ENCODE measurements around the gene ZNF516. TPM values are rescaled to one million over a fixed set of nuclear protein-coding genes. Genes with fewer than 3 reads are reported as not detected.

Gene ZNF516
- total and polyA plus RNA-seq, 2 of the 4 experiments (the other 2 are of a cell fraction), result 7.9 to 16.9 TPM

DNA sequence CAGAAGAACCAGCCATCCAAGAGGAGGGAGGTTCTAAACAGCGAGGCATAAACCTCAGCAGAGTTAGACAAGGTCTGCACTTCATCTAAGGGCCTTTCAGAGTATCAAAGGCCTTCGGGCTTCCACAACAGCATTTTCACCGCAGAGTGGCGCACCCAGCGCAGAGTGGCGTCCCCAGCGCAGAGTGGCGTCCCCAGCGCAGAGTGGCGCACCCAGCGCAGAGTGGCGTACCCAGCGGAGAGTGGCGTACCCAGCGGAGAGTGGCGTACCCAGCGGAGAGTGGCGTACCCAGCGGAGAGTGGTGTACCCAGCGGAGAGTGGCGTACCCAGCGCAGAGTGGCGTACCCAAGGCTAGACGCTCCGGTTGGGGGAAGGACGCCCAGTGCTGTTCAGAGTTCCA, 137.9 kb downstream of the ZNF516 start:
- Histone ChIP-seq H3K4ac (ENCODE audit: low read depth, low read length) (no peak overlapping the region), H3K18ac (ENCODE audit: low read depth, low read length) (no peak overlapping the region), H3K23ac (ENCODE audit: low read depth, low read length) (no peak overlapping the region), H2BK15ac (ENCODE audit: low read depth, low read length) (no peak overlapping the region), H2BK20ac (ENCODE audit: low read depth, low read length) (no peak overlapping the region; the same call in 1 of the 2 replicates), H3K27ac (ENCODE audit: insufficient read depth, low read length) (no peak overlapping the region), H3K4me3 (ENCODE audit: insufficient read depth, low read depth, low read length) (no peak overlapping the region), H3K56ac (ENCODE audit: extremely low read depth, insufficient read depth, low read length) (no peak overlapping the region), H2BK120ac (ENCODE audit: low read depth, low read length) (no peak overlapping the region), H4K20me1 (ENCODE audit: insufficient read depth, low read length) (peaks cover 3% of the 10 kb centered on the region; the same call in 1 of the 2 replicates), H2BK5ac (ENCODE audit: low read depth, low read length, poor library complexity, severe bottlenecking) (no peak overlapping the region), H4K8ac (ENCODE audit: low read depth in 2 of 2, low read length in 2 of 2) (no peak overlapping the region), H3K9ac (ENCODE audit: low read depth, low read length) (no peak overlapping the region), H3K14ac (replicated peaks; ENCODE audit: low read depth, low read length) (no peak overlapping the region), H4K91ac (ENCODE audit: insufficient read depth, low read depth, low read length) (no peak overlapping the region), H3K36me3 (ENCODE audit: control insufficient read depth, insufficient read depth, low read length) (peaks cover 38% of the 10 kb centered on the region; the same call in 1 of the 2 replicates), H4K5ac (ENCODE audit: low read depth, low read length) (no peak overlapping the region), H2AK5ac (ENCODE audit: low read depth, low read length) (no peak overlapping the region), H3K4me1 (ENCODE audit: control insufficient read depth, insufficient read depth, low read length) (peaks cover 2% of the 10 kb centered on the region; the same call in 1 of the 2 replicates), H3K27me3 (ENCODE audit: control insufficient read depth, insufficient read depth, low read length) (no peaks in the 10 kb centered on the region), H2AFZ (replicated peaks; ENCODE audit: low read length, poor library complexity) (no peak overlapping the region), H3K9me1 (ENCODE audit: insufficient read depth, low read length) (peaks cover 11% of the 10 kb centered on the region; the same call in 1 of the 2 replicates), H2AK9ac (replicated peaks; ENCODE audit: low read depth, low read length, poor library complexity) (no peak overlapping the region), H3K9me3 (ENCODE audit: control insufficient read depth, insufficient read depth, low read length) (0 out of 2 replicates have a peak, but pooled peaks cover 4% of the 10 kb centered on the region), H3K4me2 (ENCODE audit: low read depth, low read length) (no peak overlapping the region), H3K79me1 (ENCODE audit: low read depth in 1 of 2, low read length in 2 of 2) (peaks cover 7 to 22% of the 10 kb centered on the region in 2 experiments)
- in situ Hi-C loops (cut with MboI; ENCODE audit: low sequenced_read_pairs), result loop anchor here (10.0 to 25.0 kb wide), 3 partner anchors 870 to 1712 kb away; partner anchors contain the start of genes PTGR3 and TSHZ1
- ChIA-PET POLR2A (ENCODE audit: unreplicated experiment) (no interaction called here), CTCF (no interaction called here)
- dilution Hi-C loops (cut with HindIII; ENCODE audit: low sequenced_read_pairs, unreplicated experiment), result no loop called here
- 100% methylated on average over 9 of the region's 26 CpGs; no CpG with 5 or more reads in 1 of the 2 experiments for WGBS, 2 experiments (ENCODE audit: extremely low coverage in 2 of 2, insufficient read length in 1 of 2)
- ATAC-seq (ENCODE audit: low read depth) (no peak), DNase-seq (no peak)
- BruUV-seq (replicated peaks), result no TSS peak
- intact Hi-C loops (cut with micrococcal nuclease), result no loop called here
- no peak for TF ChIP-seq RCOR1 (IDR thresholded peaks at IDR 0.05; ENCODE audit: insufficient replicate concordance, low read length)
